Nephron progenitor cell (in vitro differentiated cells): ENCODE results near the gene FBXO27.
"Not testable (repeated sequence)": the region's sequence is repeated elsewhere in the genome, so short reads cannot be mapped to it uniquely, and the experiment has no call there.

Source experiments
- DNase-seq: peaks from one replicate; pipeline ENCODE4 v3.0.0; 2021
- H3K27ac Mint-ChIP-seq: 2 replicates; pipeline ENCODE4 v1.8.0; 2021; ENCODE audit warnings: mild to moderate bottlenecking, moderate library complexity, mixed read lengths
- H3K27me3 Mint-ChIP-seq: 2 replicates; pipeline ENCODE4 v1.8.0; 2021; ENCODE audit warnings: mild to moderate bottlenecking, low read depth, mixed read lengths; ENCODE audit not compliant: poor library complexity
- H3K36me3 Mint-ChIP-seq: 2 replicates; pipeline ENCODE4 v1.8.0; 2021; ENCODE audit warnings: low read depth, mixed read lengths
- H3K4me1 Mint-ChIP-seq: 2 replicates; pipeline ENCODE4 v1.8.0; 2021; ENCODE audit warnings: mixed read lengths
- H3K4me3 Mint-ChIP-seq: 2 replicates; pipeline ENCODE4 v1.8.0; 2021; ENCODE audit warnings: mild to moderate bottlenecking, moderate library complexity, mixed read lengths
- H3K9me3 Mint-ChIP-seq: 2 replicates; pipeline ENCODE4 v1.8.0; 2021; ENCODE audit warnings: mild to moderate bottlenecking, moderate library complexity, mixed read lengths
- CTCF ChIP-seq: fragments of 200-600 bp; sonication (generic); IDR thresholded peaks from 2 replicates; pipeline ENCODE4 v1.5.0; 2021; ENCODE audit warnings: antibody characterized with exemption

Gene FBXO27

GRCh38 chr19:39074205-39074692 is 41.9 kb upstream of the FBXO27 start:
- no peak for TF ChIP-seq CTCF
- Mint-ChIP-seq H3K36me3 (no peaks in the 10 kb centered on the region), H3K4me3 (no peak overlapping the region), H3K4me1 (no peaks in the 10 kb centered on the region), H3K27me3 (peaks cover 61% of the 10 kb centered on the region), H3K9me3 (no peaks in the 10 kb centered on the region), H3K27ac (no peak overlapping the region)
- DNase-seq: no peak

DNA sequence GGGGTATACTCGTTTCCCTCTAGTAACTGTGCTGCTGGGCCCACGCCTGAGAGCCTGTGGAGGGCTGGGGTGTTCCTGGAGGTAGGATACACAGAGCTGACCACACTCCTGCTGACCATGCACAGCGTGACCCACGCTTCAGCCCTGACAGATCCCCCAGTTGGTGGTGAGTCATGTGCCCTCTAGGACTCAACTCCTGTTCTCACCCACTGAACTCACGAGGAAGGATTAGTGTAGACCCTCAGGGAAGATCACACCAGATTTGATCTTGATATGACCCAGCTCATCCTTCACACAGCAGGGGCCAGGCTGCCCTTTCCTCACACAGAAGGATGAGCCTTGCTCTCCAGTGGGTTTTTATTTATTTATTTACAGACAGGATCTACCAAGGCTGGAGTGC is 38.5 kb upstream of the FBXO27 start:
- H3K9me3 Mint-ChIP-seq: peaks cover 12% of the 10 kb centered on the region
- H3K4me3 Mint-ChIP-seq: no peak overlapping the region
- no peak for TF ChIP-seq CTCF
- H3K36me3 Mint-ChIP-seq: no peaks in the 10 kb centered on the region
- H3K27ac Mint-ChIP-seq: no peak overlapping the region
- no peaks in the 10 kb centered on the region for H3K4me1 Mint-ChIP-seq
- H3K27me3 Mint-ChIP-seq: peaks cover 42% of the 10 kb centered on the region
- no peak for DNase-seq

- Mint-ChIP-seq H3K9me3 (peaks cover 12% of the 10 kb centered on the region), H3K27me3 (peaks cover 35% of the 10 kb centered on the region)
- H3K36me3 Mint-ChIP-seq, H3K4me1 Mint-ChIP-seq, DNase-seq, H3K27ac Mint-ChIP-seq, H3K4me3 Mint-ChIP-seq: not testable (repeated sequence)
Measured at GRCh38 chr19:39068259-39068658, 35.9 kb upstream of the FBXO27 start.

DNA sequence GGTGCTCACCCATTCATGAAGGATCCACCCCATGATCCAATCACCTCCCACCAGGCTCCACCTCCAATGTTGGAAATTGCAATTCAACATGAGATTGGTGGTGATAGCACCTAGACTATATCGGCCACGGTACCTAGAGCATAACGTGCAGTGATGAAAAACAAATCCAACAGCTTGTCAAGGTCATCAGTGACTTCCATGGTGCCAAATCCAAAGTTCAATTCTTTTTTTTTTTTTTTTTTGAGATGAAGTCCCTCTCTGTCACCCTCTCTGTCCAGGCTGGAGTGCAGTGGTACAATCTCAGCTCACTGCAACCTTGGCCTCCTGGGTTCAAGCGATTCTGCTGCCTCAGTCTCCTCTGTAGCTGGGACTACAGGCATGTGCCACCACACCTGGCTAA is 34.8 kb upstream of the FBXO27 start:
- H3K27me3 Mint-ChIP-seq: peaks cover 30% of the 10 kb centered on the region
- no peak overlapping the region for H3K27ac Mint-ChIP-seq
- no peaks in the 10 kb centered on the region for H3K4me1 Mint-ChIP-seq
- no peak overlapping the region for H3K4me3 Mint-ChIP-seq
- DNase-seq: no peak
- peaks cover 12% of the 10 kb centered on the region for H3K9me3 Mint-ChIP-seq
- no peak for TF ChIP-seq CTCF
- H3K36me3 Mint-ChIP-seq: no peaks in the 10 kb centered on the region

GRCh38 chr19:39065928-39066327 is 33.6 kb upstream of the FBXO27 start:
- Mint-ChIP-seq H3K9me3 (peaks cover 12% of the 10 kb centered on the region), H3K36me3 (no peaks in the 10 kb centered on the region), H3K27me3 (peaks cover 29% of the 10 kb centered on the region), H3K4me1 (no peaks in the 10 kb centered on the region), H3K27ac (no peak overlapping the region), H3K4me3 (no peak overlapping the region)
- no peak for DNase-seq
- no peak for TF ChIP-seq CTCF

- Mint-ChIP-seq H3K9me3 (peaks cover 12% of the 10 kb centered on the region), H3K27me3 (peaks cover 28% of the 10 kb centered on the region), H3K4me3 (no peak overlapping the region), H3K27ac (no peak overlapping the region), H3K4me1 (no peaks in the 10 kb centered on the region), H3K36me3 (no peaks in the 10 kb centered on the region)
- TF ChIP-seq CTCF: no peak
- DNase-seq: no peak
Measured at GRCh38 chr19:39064405-39064804, 32.1 kb upstream of the FBXO27 start.
